CD4-positive, alpha-beta T cell treated with Interleukin-4 for 1 hour (primary cell): ENCODE measurements around the gene KCNIP4.

Experiments used
- DNase-seq, 2 donors: peaks; one replicate each; pipeline ENCODE4 v3.0.0-alpha.2; 2020 to 2022

The KCNIP4 gene

DNA sequence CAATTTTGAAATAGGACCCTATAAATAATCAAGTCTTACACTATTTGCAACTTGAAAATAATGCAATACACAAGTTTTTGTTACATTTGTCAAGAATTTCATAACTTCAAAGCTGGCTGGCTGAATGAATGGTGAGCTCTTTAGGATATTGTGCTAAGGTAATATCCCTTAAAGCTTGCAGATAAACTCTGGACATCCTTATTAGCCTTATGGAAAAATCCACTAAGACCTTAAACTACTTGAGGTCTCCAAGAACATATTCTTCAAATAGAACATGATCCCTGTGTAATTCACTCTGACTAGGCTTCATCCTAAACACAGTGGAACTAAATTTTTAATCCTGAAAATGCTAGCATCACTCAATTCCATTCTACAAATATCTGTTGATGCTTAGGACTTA is 1049.0 kb downstream of the KCNIP4 start:
- DNase-seq, result no peak

DNA sequence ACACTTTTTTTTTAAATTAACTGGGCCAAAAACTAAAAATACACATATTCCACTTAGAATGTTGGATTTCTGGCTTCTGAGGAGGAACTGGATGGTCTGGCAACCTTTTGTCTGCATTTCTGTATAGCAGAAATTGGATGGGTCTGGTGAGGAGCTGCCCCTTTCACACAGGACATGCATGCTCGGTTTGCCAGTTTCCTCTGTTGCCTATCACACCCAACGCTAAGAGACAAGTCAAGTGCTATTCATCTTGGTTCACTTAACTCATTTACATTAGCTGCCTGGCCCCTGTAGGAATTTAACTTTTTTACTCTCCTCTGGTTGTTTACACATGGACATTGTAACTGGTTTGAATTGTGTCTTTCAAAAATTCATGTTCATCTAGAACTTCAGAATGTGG is 1052.6 kb downstream of the KCNIP4 start:
- DNase-seq, result no peak

DNA sequence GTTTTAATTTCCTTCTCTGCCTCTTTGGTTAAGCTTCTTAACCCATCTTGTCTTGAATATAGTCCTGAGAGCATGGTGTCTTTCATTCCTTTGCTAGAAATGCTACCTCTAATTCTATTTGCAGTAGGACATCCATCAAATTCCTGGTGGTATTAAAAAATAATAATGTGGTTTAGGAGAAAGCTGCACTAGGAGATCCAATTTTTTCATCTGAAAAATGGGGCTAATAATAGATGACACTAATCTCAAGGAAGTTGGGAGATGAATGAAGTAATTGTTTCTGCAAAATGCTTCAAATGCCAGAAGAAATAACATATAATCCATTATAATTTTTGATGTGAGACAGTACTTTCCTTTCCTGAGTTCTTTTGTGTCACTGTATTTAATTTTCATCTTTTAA is 1053.4 kb downstream of the KCNIP4 start:
- no peak for DNase-seq

DNA sequence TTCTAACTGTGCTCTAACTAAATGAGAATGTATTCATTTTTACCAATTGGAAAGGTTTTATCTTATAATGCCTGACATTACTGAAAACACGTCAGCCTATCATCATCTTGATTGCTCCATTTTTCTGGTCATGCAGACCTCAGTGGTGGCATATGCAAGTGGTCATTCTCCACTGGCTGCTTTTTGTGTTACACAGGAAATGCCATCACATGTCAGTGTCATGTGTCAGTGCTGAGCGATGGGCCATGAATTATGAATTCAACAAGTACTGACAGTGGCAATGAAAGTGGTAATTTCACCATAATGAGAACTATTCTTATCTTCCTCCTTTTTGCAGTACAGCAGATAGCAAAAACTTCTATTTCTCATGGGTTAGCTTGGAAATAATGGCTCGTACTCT is 1057.8 kb downstream of the KCNIP4 start:
- no peak for DNase-seq

DNA sequence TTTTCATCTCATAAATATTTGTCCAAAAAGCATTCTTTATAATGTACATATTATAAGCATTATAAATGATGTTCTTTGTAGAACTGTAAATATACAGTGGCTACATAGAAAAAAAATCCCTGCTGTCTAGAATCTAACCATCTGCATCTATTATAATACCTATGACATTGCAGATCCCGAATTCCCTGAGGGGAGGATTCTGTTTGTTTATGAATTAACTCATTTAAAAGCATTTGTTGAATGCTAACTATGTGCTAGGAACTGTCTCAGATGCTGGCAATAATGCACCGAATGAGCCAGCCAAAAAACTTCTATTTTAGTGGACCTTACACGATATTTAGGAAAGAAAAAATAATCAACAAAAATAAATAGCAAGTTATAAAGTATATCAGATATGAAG is 1058.7 kb downstream of the KCNIP4 start:
- DNase-seq, result no peak

DNA sequence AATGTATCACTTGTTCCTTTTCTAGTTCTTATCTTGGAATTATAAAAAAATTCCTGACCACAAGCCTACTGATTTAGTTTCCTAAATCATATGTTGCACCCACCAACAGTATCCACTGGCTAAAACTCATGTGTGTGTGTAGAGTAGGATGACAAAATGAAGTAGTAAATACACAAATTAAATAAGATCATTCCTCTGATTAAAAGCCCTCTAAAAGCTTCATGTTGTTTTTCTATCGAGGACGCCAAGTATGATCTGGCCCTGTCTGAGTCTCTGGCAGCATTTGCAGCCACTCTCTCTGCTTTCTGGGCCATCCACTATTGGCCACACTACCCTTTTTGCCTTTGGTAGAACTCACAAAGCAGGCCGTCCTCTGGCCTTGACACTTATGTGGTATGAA is 1064.9 kb downstream of the KCNIP4 start:
- no peak for DNase-seq

DNA sequence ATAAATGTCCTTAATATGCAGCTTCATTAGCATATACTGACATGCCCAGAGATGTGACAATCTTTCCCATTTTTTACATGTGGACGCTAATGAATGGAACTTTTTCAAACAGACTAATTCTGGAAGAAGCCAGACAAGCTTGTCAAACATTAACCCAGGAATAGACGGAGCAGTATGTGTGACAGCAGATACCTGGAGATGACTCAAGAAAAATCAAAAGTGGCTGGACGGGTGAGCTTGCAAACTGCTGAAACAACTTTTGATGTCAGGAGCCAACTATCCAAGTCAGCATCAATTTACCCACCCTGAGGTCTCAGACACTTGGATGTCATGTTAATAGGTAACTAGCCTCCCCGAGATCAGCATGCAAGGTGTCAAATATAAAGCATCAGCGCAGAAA is 1065.3 kb downstream of the KCNIP4 start:
- no peak for DNase-seq

DNA sequence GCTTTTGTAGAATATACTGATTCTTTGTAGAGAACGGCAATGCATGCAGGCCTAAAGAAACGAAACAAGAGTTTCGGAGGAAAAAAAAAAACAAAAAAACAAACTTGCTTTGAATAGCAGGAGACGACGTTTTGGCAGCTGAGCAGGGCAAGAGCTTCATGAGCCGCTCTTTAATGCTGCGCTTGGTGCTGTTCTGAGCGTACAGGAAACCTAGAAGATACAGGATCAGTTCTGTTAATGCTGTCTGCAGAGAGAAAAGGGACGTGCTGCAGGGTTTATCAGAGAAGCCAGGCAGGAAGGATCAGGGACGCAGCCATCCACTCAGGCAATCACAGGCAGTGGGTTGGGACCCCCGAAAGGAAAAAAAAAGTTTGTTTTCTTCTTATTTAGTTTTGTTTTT is 1066.1 kb downstream of the KCNIP4 start:
- no peak for DNase-seq

DNA sequence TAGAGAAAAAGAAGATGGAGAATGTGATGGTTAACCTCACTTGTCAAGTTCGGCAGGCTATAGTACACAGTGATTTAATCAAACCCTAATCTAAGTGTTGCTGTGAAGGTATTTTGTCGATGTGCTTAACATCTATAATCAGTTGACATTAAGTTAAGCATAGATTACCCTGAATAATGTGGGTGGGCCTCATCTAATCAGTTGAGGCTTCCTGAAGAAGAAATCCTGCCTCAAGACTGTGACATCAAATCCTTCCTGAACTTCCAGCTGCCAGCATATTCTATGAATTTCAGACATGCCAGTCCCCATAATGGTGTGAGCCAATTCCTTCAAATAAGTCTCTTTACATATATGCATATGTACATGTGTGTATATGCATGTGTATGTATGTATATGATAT is 1066.9 kb downstream of the KCNIP4 start:
- no peak for DNase-seq

DNA sequence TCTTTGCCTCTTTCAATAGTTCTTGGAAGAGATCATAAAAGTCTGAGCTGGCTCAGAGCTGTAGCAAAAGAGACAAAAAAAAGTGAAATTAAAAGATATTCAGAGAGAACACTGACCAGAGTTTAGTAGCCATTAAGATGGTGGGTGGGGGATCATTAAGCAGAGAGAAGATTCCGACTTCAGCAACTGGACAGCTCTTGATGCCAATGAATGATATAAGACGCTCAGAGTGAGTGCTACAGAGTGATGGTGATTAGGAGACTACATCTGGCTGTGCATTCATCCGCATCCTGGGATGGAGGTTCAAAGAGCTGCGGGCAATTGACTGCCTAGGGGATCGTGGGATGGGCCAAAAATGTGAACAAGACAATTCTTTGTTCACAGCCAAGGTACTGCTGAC is 1069.8 kb downstream of the KCNIP4 start:
- DNase-seq, result no peak

DNA sequence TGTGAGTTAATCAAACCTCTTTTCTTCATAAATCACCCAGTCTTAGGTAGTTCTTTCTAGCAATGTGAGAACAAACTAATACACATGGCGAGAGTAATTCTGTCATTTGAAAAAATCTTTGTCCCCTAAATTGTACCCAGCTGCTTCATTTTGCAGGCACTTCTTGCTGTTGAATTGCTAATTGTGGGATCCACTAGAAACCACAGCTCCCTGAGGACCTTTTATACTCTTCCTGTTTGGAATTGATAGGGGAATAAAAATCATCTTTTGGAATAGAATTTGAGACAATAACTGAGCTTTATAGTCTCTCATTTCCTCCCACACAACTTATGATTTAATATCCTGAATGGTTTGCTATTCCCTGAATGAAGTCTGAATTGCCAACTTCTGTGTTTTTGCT is 1078.1 kb downstream of the KCNIP4 start:
- DNase-seq, result no peak

DNA sequence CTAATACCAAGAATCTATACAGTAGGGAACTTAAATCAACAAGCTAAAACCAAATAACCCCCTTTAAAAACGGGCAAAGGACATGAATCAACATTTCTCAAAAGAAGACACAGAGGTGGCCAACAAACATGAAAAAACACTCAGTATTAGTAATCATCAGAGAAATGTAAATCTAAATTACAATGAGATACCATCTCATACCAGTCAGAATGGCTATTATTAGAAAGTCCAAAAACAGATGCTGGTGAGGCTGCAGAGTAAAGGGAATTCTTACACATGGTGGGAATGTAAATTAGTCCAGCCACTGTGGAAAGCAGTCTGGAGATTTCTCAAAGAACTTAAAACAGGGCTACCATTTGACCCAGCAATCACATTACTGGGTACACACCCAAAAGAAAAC is 1080.5 kb downstream of the KCNIP4 start:
- no peak for DNase-seq

DNA sequence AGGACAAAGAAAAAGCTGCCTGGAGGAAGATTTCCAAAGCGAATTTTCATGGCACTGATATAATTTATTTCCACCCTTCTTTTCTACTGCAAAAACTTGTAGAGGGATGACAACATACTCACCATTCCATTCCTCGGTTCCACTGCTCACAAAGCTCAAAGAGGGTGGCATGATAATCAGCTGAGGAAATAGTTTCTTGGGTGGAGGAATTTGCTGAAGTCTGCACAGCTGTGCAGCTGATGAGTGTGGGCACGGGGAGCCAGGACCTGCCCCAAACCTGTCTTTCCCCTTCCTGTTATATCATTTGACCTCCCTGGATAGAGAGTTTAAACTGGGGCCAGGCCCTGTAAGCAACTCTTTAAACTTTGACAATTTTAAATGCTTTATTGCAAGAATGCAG is 1087.7 kb downstream of the KCNIP4 start:
- DNase-seq, result no peak

DNA sequence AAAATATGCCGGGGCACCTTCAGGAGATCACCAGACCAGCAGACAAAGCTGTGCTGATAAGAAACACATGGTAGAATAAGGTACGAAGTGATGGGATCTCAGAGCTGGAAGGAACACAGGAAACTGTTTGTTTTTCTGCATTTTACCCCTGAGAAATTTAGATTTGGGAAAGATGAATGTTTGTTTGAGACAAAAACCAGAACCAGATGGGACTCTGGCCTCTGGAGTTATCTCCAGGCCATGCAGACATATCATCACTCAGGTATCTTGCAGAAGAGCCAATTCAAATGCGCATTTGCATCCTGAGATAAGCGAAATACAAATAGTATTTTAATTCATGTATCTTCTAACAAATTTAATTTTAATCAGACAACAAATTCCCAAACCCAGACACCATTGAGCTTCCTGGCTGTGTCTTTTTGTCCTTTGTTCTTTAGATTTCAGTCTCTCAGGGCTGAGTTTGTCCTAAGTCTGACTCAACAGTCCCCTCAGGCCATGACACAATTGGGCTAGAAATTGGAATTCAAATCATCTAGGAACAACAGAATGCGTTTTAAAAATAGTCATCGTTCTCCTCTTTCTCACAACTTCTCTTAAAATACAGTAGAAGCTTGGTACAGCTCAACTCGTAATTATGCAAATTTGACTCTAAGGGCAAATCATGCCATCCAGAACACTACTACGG is 1089.3 kb downstream of the KCNIP4 start:
- no peak for DNase-seq

DNA sequence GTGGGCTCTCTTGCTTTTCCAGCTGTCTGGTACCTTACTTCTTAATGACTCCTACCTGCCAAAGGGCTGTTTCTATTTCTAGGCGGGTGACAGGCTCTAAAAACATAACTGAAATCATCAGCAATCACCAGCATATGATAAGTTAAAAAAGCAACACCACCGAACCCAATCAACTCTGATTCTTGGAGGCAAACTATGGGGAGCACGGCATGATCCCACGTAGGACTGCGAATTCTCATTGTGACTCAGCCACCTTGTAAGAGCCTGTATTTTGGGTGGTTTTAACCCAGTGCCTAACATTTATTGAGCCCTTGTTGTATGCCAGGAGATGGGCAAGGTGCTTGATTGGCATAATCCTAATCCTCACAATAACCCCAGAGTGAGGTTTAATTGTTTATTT is 1091.5 kb downstream of the KCNIP4 start:
- no peak for DNase-seq

DNA sequence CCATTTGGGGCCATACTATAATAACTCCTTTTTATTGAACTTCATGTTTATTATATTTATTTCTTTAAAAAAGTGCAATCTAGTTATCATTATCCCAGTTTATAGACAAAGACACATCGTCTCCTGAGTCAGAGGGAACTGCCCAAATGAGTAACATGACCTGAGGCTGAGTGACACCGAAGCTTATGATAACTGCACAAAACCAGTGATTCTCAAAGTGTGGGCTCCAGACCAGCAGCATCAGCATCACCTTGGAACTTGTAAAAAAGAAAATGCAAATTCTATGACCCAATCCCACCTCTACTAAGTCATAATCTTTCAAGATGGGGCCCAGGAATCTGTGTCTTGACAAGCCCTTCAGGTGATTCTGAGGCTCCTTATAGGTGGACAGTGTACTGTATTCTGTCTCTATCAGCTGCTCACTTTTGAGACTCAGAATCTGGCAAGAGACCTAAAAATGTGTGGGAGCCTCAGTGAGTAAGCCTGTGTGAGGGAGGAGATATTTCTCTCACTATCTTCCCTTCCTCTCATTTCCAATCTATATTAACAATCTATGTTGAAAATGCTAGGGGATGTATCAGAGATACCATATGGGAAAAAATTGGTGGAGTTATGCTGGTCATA is 1101.3 kb downstream of the KCNIP4 start:
- DNase-seq, result no peak

DNA sequence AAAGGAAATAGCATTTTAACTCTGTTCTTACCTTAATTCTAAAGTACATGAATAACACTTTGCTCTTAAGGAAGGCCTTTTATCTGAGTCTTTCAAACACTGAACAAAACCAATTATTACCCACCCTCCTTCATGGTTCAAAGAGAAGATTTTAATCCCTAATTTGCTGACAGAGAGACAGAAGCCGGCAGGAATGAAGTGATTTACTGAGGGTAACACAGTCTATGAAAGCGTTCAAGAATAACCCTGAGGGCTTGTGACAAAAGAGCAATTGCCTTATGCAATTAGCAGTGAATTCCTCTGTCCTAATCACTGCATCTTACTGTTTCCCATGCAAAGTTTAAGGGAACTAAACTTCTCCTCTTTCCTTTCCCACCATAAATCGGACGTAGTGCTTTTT is 1104.3 kb downstream of the KCNIP4 start:
- DNase-seq, result no peak

DNA sequence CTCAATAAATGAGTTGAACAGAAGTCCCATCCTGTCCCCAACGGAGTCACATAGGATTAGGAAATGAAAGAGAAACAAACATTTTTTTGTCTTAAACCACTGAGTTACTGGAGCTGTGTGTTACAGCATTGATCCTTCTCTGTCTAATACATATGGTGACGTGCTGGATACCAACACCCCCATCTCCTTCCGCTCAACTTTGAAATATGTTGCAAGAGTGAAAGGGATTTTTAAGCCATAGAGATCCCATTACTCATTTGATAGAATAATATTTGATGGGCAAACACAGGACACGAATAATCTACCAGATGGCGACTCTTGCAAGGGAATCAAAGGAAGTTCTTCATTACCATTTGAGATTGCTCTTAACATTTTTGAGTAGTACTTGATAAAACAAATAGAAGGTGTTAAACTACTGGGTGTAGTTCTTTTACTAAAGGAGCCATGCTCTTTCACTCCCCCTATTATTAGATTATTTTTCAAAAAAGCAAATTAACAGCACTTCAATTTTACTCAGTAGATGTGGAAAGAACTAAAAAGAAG is 1107.9 kb downstream of the KCNIP4 start:
- no peak for DNase-seq

DNA sequence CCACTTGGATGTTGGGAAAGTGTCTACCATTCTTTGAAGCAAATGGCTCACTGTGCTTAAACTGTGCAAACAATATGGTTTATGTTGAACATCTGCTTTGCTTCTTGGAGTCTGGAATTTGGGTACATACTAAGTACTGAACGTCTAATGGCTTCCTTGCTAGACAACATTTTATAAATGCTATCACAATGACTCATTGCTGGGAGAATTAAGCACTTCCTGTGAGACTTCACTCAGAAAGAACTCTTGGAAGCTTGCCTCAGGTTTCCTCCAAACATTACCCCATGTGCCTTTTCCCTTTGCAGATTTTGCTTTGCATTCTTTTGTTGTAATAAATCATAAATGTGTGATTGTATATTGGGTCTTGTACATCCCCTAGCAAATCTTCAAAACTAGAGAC is 1108.6 kb downstream of the KCNIP4 start:
- no peak for DNase-seq

DNA sequence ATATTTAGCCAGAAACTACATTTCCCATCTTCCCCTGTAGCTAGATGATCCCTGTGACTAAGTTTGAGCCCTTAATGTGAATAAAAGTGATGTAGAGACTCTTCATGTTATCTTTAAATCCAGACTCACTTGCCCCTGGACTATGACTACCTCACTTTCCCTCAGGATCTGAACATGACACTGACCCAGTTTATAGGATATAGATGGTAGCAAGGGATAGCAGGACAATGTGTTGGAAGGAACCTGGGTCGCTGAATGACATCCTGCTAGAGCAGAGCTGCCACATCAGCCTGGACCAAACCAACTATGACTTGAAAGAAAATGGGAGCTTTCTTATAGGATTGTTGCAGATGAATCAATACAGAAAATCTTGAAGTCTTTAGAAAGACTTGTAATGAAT is 1110.1 kb downstream of the KCNIP4 start:
- no peak for DNase-seq

DNA sequence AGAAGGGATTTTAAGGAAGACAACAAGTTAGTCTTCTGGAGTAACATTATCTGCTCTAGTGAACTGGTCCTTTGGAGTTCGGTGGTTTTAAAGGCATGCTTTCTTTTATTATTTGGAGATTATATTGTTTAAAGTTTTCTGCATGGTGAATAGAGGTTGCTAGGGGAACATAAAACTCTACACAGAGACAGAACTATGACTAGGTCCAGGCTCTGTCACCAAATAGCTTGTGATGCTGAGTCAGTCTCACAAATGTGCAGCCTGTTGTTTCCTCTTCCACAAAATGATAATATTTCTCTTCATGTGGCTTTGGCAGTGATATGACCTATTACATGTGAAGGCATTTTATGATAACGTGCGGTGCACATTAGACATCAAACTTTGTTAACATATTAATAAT is 1115.7 kb downstream of the KCNIP4 start:
- no peak for DNase-seq

DNA sequence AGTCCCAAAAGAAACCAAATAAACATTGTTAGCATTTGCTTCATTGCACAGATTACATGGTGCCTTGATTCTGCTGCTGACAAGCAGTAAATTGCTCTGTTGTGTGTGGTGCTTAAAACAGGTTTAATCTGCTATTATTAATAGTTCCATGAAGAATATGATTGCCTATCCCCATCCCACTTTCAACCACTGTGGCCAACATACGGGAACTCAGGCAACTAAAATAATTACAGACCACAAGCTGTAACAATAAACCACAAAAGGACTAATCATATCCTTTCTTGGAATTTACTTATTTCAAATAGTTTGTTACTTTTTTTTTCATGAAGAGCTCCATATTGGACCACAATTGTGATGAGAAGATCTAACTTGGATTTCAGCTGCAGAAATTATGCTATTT is 1116.8 kb downstream of the KCNIP4 start:
- no peak for DNase-seq

DNA sequence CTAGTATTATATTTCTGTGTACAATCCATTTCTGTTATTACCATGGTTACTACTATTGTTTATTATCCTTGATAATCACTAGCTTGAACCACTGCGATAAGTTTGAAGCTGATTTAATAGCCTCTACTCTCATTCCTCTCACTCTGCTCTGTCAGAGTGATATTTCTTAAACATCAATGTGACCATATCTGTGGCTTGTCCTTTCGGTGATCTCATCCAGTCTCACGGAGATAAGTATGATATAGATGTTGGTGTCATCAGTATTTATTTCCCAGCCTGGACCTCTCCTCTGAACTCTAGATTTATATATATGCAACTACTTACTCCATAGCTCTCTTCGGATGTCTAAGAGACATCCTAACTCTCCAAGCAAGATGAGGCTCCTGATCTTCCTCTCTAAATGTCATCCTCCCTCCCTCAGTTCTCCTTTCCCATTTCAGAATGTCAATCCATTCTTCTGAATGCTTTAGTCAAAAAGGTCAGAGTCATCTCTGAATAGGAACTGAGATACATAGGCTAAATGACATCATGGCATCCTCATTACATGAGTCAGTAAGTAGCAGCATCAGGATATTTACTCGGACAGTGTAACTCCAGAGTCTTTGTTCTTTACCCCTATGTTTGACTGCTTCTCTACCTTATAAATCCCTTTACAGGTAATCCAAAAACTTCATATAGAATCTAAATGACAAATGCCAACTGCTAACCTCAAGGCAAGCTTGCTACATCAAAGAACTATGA is 1118.8 kb downstream of the KCNIP4 start:
- DNase-seq, result no peak

DNA sequence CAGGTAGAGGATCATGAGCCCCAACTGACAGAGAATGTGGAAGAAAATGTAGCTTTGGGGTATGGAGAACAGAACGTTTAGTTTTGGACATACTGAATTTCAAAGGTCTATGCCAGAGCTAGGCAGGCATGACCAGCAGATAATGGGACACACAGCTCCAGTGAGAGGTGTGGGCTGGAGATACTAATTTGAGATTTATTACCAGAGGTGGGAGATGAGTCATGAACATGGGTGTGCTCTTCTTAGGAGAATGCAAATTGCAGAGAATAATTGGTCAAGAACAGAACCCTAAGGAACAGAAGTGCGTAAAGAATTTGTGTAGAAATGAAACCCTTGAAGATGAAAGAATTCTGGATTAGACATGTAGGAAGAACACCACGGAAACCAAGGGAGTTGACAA is 1123.1 kb downstream of the KCNIP4 start:
- DNase-seq, result no peak
